GM12872 (cell line): Measurements from ENCODE around the gene SLC25A3.

Experiments
- CTCF ChIP-seq: IDR thresholded peaks from 3 replicates; pipeline ENCODE4 v1.5.1; 2011; ENCODE audit warnings: low read depth, mild to moderate bottlenecking, low read length, moderate library complexity; ENCODE audit not compliant: insufficient read depth

SLC25A3 gene

GRCh38 chr12:98572010-98572409, 21.5 kb upstream of the SLC25A3 start:
- TF ChIP-seq CTCF: peak; percentile 54; the same call in 2 of the 3 replicates

- no peak for TF ChIP-seq CTCF
These were observed 19.4 kb upstream of the SLC25A3 start for GRCh38 chr12:98574110-98574509.

GRCh38 chr12:98575013-98575412, 18.5 kb upstream of the SLC25A3 start:
- TF ChIP-seq CTCF: no peak

- TF ChIP-seq CTCF: no peak
These were observed 15.1 kb upstream of the SLC25A3 start for GRCh38 chr12:98578392-98578791.

- TF ChIP-seq CTCF: no peak
These were observed 14.7 kb upstream of the SLC25A3 start for GRCh38 chr12:98578821-98579220.

GRCh38 chr12:98579347-98579746, 14.1 kb upstream of the SLC25A3 start:
- no peak for TF ChIP-seq CTCF

GRCh38 chr12:98579835-98580234, 13.7 kb upstream of the SLC25A3 start:
- no peak for TF ChIP-seq CTCF

- no peak for TF ChIP-seq CTCF
These were observed 12.8 kb upstream of the SLC25A3 start for GRCh38 chr12:98580695-98581094.
